HFFc6 (cell line): Measurements from ENCODE around the gene ETFB. TPM values are rescaled to one million over a fixed set of nuclear protein-coding genes. Genes with fewer than 3 reads are reported as not detected.

ENCODE experiments used
- DNase-seq: peaks from one replicate; pipeline ENCODE4 v3.0.0-alpha.2; 2018
- H3K27ac Mint-ChIP-seq: 2 replicates; pipeline ENCODE4 v1.8.0; 2020; ENCODE audit warnings: mild to moderate bottlenecking, mixed read lengths
- H3K27me3 Mint-ChIP-seq: 2 replicates; pipeline ENCODE4 v1.8.0; 2021; ENCODE audit warnings: mild to moderate bottlenecking, moderate library complexity, mixed read lengths; ENCODE audit not compliant: insufficient read depth
- H3K36me3 Mint-ChIP-seq: 2 replicates; pipeline ENCODE4 v1.8.0; 2021; ENCODE audit warnings: low read depth, mixed read lengths
- H3K4me1 Mint-ChIP-seq: 2 replicates; pipeline ENCODE4 v1.8.0; 2020; ENCODE audit warnings: low read depth, mixed read lengths
- H3K4me3 Mint-ChIP-seq: 2 replicates; pipeline ENCODE4 v1.8.0; 2020; ENCODE audit warnings: mild to moderate bottlenecking, moderate library complexity, mixed read lengths
- H3K9me3 Mint-ChIP-seq: 2 replicates; pipeline ENCODE4 v1.8.0; 2020; ENCODE audit warnings: mild to moderate bottlenecking, mixed read lengths
- CTCF ChIP-seq: fragments of 200-600 bp; sonication (generic); IDR thresholded peaks from 2 replicates; pipeline ENCODE4 v1.5.0; 2021; ENCODE audit warnings: antibody characterized with exemption, mild to moderate bottlenecking
- total RNA-seq, 6 experiments: library from RNA; stranded (reverse); fragmentation: NEBNext Ultra II Directional; extraction: Animal tissue kit (Norgen Biotek cat#: 25700); gene quantifications; 2 replicates in 1 of 6; 3 replicates in 5 of 6; pipeline ENCODE4 v1.2.3, GENCODE V29; 2021

Gene ETFB
- total RNA-seq, 6 experiments from 2014 or later, result 109 to 157 (median 132) TPM

GRCh38 chr19:51316688-51317087, 49.5 kb downstream of the ETFB start:
- Mint-ChIP-seq H3K27ac (no peak overlapping the region), H3K4me1 (no peaks in the 10 kb centered on the region), H3K36me3 (no peaks in the 10 kb centered on the region), H3K4me3 (no peak overlapping the region), H3K27me3 (peaks cover 8% of the 10 kb centered on the region), H3K9me3 (peaks cover 5% of the 10 kb centered on the region)
- TF ChIP-seq CTCF, result no peak
- no peak for DNase-seq

- TF ChIP-seq CTCF, result no peak
- H3K9me3 Mint-ChIP-seq, result peaks cover 16% of the 10 kb centered on the region
- peaks cover 12% of the 10 kb centered on the region for H3K27me3 Mint-ChIP-seq
- H3K27ac Mint-ChIP-seq, result no peak within 1 kb of the TSS
- H3K36me3 Mint-ChIP-seq, result no peaks in the 10 kb centered on the region
- H3K4me3 Mint-ChIP-seq, result no peak within 1 kb of the TSS
- no peaks in the 10 kb centered on the region for H3K4me1 Mint-ChIP-seq
- DNase-seq, result no peak
Measured at GRCh38 chr19:51311351-51312257, 54.6 kb downstream of the ETFB start, which contains the start of gene IGLON5. Gene IGLON5, plus strand, starts transcription at chr19:51311644. Its CDS starts 204 bp downstream, at chr19:51311848.

- H3K4me1 Mint-ChIP-seq, result no peaks in the 10 kb centered on the region
- H3K9me3 Mint-ChIP-seq, result peaks cover 45% of the 10 kb centered on the region
- no peak for TF ChIP-seq CTCF
- no peak overlapping the region for H3K4me3 Mint-ChIP-seq
- peaks cover 4% of the 10 kb centered on the region for H3K27me3 Mint-ChIP-seq
- H3K36me3 Mint-ChIP-seq, result no peaks in the 10 kb centered on the region; the same call in 1 of the 2 replicates
- H3K27ac Mint-ChIP-seq, result no peak overlapping the region
- DNase-seq, result no peak
Measured at GRCh38 chr19:51305479-51305878, 60.7 kb downstream of the ETFB start.

GRCh38 chr19:51301266-51301665, 64.9 kb downstream of the ETFB start:
- no peak overlapping the region for H3K4me3 Mint-ChIP-seq
- no peak overlapping the region for H3K27ac Mint-ChIP-seq
- no peak for TF ChIP-seq CTCF
- no peak for DNase-seq
- peaks cover 7% of the 10 kb centered on the region for H3K27me3 Mint-ChIP-seq
- no peaks in the 10 kb centered on the region for H3K4me1 Mint-ChIP-seq
- no peaks in the 10 kb centered on the region; the same call in 1 of the 2 replicates for H3K36me3 Mint-ChIP-seq
- peaks cover 44% of the 10 kb centered on the region for H3K9me3 Mint-ChIP-seq

- no peak overlapping the region for H3K4me3 Mint-ChIP-seq
- DNase-seq, result no peak
- H3K27me3 Mint-ChIP-seq, result peaks cover 9% of the 10 kb centered on the region
- peaks cover 8% of the 10 kb centered on the region; the same call in 1 of the 2 replicates for H3K36me3 Mint-ChIP-seq
- H3K27ac Mint-ChIP-seq, result no peak overlapping the region
- peaks cover 38% of the 10 kb centered on the region for H3K9me3 Mint-ChIP-seq
- TF ChIP-seq CTCF, result no peak
- H3K4me1 Mint-ChIP-seq, result no peaks in the 10 kb centered on the region
Measured at GRCh38 chr19:51297406-51297805, 68.8 kb downstream of the ETFB start.
